OCI-LY1 (cell line): Measurements from ENCODE around the gene THSD7A.

ENCODE experiments used
- EZH2 ChIP-seq: fragments of 200-600 bp; sonication (generic), shearing (Covaris generic); IDR thresholded peaks from 2 replicates; pipeline ENCODE4 v1.8.0; 2017; ENCODE audit warnings: borderline replicate concordance, mixed run types, mild to moderate bottlenecking, antibody characterized with exemption, low read length, moderate library complexity, mixed read lengths
- TF ChIP-seq, protein P1 (sequence below): fragments of 200-600 bp; sonication (generic), shearing (Covaris generic); IDR thresholded peaks from 2 replicates; pipeline ENCODE4 v1.5.1; 2017; ENCODE audit warnings: mild to moderate bottlenecking, antibody characterized with exemption, low read length, moderate library complexity, mixed read lengths

GRCh38 chr7:11404355-11404754 lies 427.6 kb downstream of the THSD7A start:
- TF ChIP-seq, protein P1, sequence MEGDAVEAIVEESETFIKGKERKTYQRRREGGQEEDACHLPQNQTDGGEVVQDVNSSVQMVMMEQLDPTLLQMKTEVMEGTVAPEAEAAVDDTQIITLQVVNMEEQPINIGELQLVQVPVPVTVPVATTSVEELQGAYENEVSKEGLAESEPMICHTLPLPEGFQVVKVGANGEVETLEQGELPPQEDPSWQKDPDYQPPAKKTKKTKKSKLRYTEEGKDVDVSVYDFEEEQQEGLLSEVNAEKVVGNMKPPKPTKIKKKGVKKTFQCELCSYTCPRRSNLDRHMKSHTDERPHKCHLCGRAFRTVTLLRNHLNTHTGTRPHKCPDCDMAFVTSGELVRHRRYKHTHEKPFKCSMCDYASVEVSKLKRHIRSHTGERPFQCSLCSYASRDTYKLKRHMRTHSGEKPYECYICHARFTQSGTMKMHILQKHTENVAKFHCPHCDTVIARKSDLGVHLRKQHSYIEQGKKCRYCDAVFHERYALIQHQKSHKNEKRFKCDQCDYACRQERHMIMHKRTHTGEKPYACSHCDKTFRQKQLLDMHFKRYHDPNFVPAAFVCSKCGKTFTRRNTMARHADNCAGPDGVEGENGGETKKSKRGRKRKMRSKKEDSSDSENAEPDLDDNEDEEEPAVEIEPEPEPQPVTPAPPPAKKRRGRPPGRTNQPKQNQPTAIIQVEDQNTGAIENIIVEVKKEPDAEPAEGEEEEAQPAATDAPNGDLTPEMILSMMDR = no peak
- TF ChIP-seq EZH2 = no peak
